HG03025 (cell line): ENCODE data around the gene SPATC1L.

Source experiments
- ATAC-seq: cut with Tn5 transposase; IDR thresholded peaks from one replicate; pipeline ENCODE4 v1.9.1; 2021; ENCODE audit warnings: mild to moderate bottlenecking, moderate library complexity; ENCODE audit not compliant: unreplicated experiment, low FRiP score

Gene SPATC1L

GRCh38 chr21:46122758-46123683 is 61.2 kb downstream of the SPATC1L start:
- no peak for ATAC-seq

GRCh38 chr21:46122237-46122671 is 62.0 kb downstream of the SPATC1L start:
- no peak for ATAC-seq

GRCh38 chr21:46121286-46122221 is 62.7 kb downstream of the SPATC1L start:
- ATAC-seq, result no peak

- ATAC-seq, result no peak
Measured at GRCh38 chr21:46120301-46121285, 63.7 kb downstream of the SPATC1L start.

- no peak for ATAC-seq
Measured at GRCh38 chr21:46119637-46120271, 64.5 kb downstream of the SPATC1L start.

GRCh38 chr21:46119144-46119636 is 65.1 kb downstream of the SPATC1L start:
- no peak for ATAC-seq

GRCh38 chr21:46118316-46119143 is 65.7 kb downstream of the SPATC1L start:
- ATAC-seq, result no peak

- ATAC-seq, result no peak
Measured at GRCh38 chr21:46117586-46118315, 66.5 kb downstream of the SPATC1L start.

- no peak for ATAC-seq
Measured at GRCh38 chr21:46116776-46117585, 67.3 kb downstream of the SPATC1L start.

GRCh38 chr21:46116189-46116775 is 68.0 kb downstream of the SPATC1L start:
- no peak for ATAC-seq

- ATAC-seq, result no peak
Measured at GRCh38 chr21:46115441-46116188, 68.6 kb downstream of the SPATC1L start.

GRCh38 chr21:46114963-46115362 is 69.3 kb downstream of the SPATC1L start:
- no peak for ATAC-seq

- no peak for ATAC-seq
Measured at GRCh38 chr21:46113497-46114176, 70.6 kb downstream of the SPATC1L start.

GRCh38 chr21:46112725-46113215 is 71.5 kb downstream of the SPATC1L start:
- no peak for ATAC-seq
